Activated T-cell treated with anti-CD3 and anti-CD28 coated beads, Interleukin-2, amount 50 U/mL, for 4 hours (primary cell): ENCODE measurements around the gene SLC5A4. TPM values are rescaled to one million over a fixed set of nuclear protein-coding genes. Genes with fewer than 3 reads are reported as not detected.
"Not testable (repeated sequence)": the region's sequence is repeated elsewhere in the genome, so short reads cannot be mapped to it uniquely, and the experiment has no call there.

ENCODE experiments used
- ATAC-seq, 2 donors: fragments of 200-7000 bp; cut with Tn5 transposase; one replicate each; pipeline ENCODE4 v1.10.0; 2021
- DNase-seq: peaks from one replicate; pipeline ENCODE4 v3.0.0-alpha.2; 2020
- H3K27me3 Mint-ChIP-seq: one replicate; pipeline ENCODE4 v1.8.0; 2021; ENCODE audit warnings: low read depth, mixed read lengths
- H3K36me3 Mint-ChIP-seq: one replicate; pipeline ENCODE4 v1.8.0; 2022; ENCODE audit warnings: mixed read lengths; ENCODE audit not compliant: insufficient read depth
- H3K4me1 Mint-ChIP-seq: one replicate; pipeline ENCODE4 v1.8.0; 2021; ENCODE audit warnings: low read depth, mixed read lengths
- H3K4me3 Mint-ChIP-seq: one replicate; pipeline ENCODE4 v1.8.0; 2021; ENCODE audit warnings: mild to moderate bottlenecking, moderate library complexity, mixed read lengths
- H3K9me3 Mint-ChIP-seq: one replicate; pipeline ENCODE4 v1.8.0; 2021; ENCODE audit warnings: mixed read lengths
- total RNA-seq, 3 donors: library from RNA; stranded (reverse); gene quantifications; one replicate each; pipeline ENCODE4 v1.2.1, GENCODE V29; 2021

The SLC5A4 gene
- total RNA-seq, 3 donors from 2014 or later = not detected

- DNase-seq (no peak), ATAC-seq (no peak)
- H3K4me3 Mint-ChIP-seq = no peak overlapping the region
- peaks cover 39% of the 10 kb centered on the region for H3K4me1 Mint-ChIP-seq
- H3K27me3 Mint-ChIP-seq = peaks cover 8% of the 10 kb centered on the region
- H3K9me3 Mint-ChIP-seq = no peaks in the 10 kb centered on the region
- no peaks in the 10 kb centered on the region for H3K36me3 Mint-ChIP-seq
These were observed 55.2 kb downstream of the SLC5A4 start for GRCh38 chr22:32199961-32200360.

- H3K4me1 Mint-ChIP-seq = peaks cover 35% of the 10 kb centered on the region
- no peak for DNase-seq
- H3K4me3 Mint-ChIP-seq = no peak overlapping the region
- no peaks in the 10 kb centered on the region for H3K9me3 Mint-ChIP-seq
- ATAC-seq = no peak
- no peaks in the 10 kb centered on the region for H3K36me3 Mint-ChIP-seq
- peaks cover 2% of the 10 kb centered on the region for H3K27me3 Mint-ChIP-seq
These were observed 55.8 kb downstream of the SLC5A4 start for GRCh38 chr22:32199341-32199740.

GRCh38 chr22:32197553-32198226, 57.5 kb downstream of the SLC5A4 start:
- not testable (repeated sequence) for DNase-seq, H3K27me3 Mint-ChIP-seq, ATAC-seq, H3K4me3 Mint-ChIP-seq, H3K36me3 Mint-ChIP-seq, H3K9me3 Mint-ChIP-seq
- H3K4me1 Mint-ChIP-seq = peaks cover 25% of the 10 kb centered on the region

- ATAC-seq = not testable (repeated sequence)
These were observed 59.2 kb downstream of the SLC5A4 start for GRCh38 chr22:32195900-32196299.

GRCh38 chr22:32193346-32193745, 61.8 kb downstream of the SLC5A4 start:
- not testable (repeated sequence) for H3K36me3 Mint-ChIP-seq, H3K4me1 Mint-ChIP-seq, H3K4me3 Mint-ChIP-seq, H3K27me3 Mint-ChIP-seq, DNase-seq, H3K9me3 Mint-ChIP-seq, ATAC-seq

More at GRCh38 chr22:32195900-32196299, 59.2 kb downstream of the SLC5A4 start:
- H3K36me3 Mint-ChIP-seq, DNase-seq, H3K9me3 Mint-ChIP-seq, H3K4me3 Mint-ChIP-seq, H3K27me3 Mint-ChIP-seq: not testable (repeated sequence)
- peaks cover 12% of the 10 kb centered on the region for H3K4me1 Mint-ChIP-seq

GRCh38 chr22:32191021-32191420, 64.1 kb downstream of the SLC5A4 start:
- ATAC-seq, H3K4me1 Mint-ChIP-seq, H3K4me3 Mint-ChIP-seq, H3K36me3 Mint-ChIP-seq, DNase-seq, H3K9me3 Mint-ChIP-seq: not testable (repeated sequence)
- peaks cover 12% of the 10 kb centered on the region for H3K27me3 Mint-ChIP-seq

- ATAC-seq = no peak
- Mint-ChIP-seq H3K36me3 (no peaks in the 10 kb centered on the region), H3K9me3 (no peaks in the 10 kb centered on the region), H3K4me3 (no peak overlapping the region), H3K27me3 (peaks cover 10% of the 10 kb centered on the region), H3K4me1 (no peaks in the 10 kb centered on the region)
- no peak for DNase-seq
These were observed 69.3 kb downstream of the SLC5A4 start for GRCh38 chr22:32185821-32186220.

GRCh38 chr22:32183625-32184024, 71.5 kb downstream of the SLC5A4 start:
- no peaks in the 10 kb centered on the region for H3K9me3 Mint-ChIP-seq
- DNase-seq (no peak), ATAC-seq (no peak)
- peaks cover 13% of the 10 kb centered on the region for H3K27me3 Mint-ChIP-seq
- no peaks in the 10 kb centered on the region for H3K4me1 Mint-ChIP-seq
- H3K36me3 Mint-ChIP-seq = no peaks in the 10 kb centered on the region
- H3K4me3 Mint-ChIP-seq = no peak overlapping the region

- no peak for DNase-seq
- Mint-ChIP-seq H3K4me1 (no peaks in the 10 kb centered on the region), H3K4me3 (no peak overlapping the region), H3K9me3 (no peaks in the 10 kb centered on the region), H3K36me3 (no peaks in the 10 kb centered on the region), H3K27me3 (peaks cover 30% of the 10 kb centered on the region)
- no peak for ATAC-seq
These were observed 74.1 kb downstream of the SLC5A4 start for GRCh38 chr22:32181043-32181442.

- no peak overlapping the region for H3K4me3 Mint-ChIP-seq
- H3K9me3 Mint-ChIP-seq = no peaks in the 10 kb centered on the region
- DNase-seq (no peak), ATAC-seq (no peak)
- H3K36me3 Mint-ChIP-seq = no peaks in the 10 kb centered on the region
- H3K27me3 Mint-ChIP-seq = peaks cover 41% of the 10 kb centered on the region
- no peaks in the 10 kb centered on the region for H3K4me1 Mint-ChIP-seq
These were observed 77.9 kb downstream of the SLC5A4 start for GRCh38 chr22:32177221-32177765.

- H3K4me1 Mint-ChIP-seq = no peaks in the 10 kb centered on the region
- no peaks in the 10 kb centered on the region for H3K36me3 Mint-ChIP-seq
- H3K9me3 Mint-ChIP-seq = no peaks in the 10 kb centered on the region
- ATAC-seq (peak; percentile 50 to 61), DNase-seq (no peak)
- no peak overlapping the region for H3K4me3 Mint-ChIP-seq
- peaks cover 41% of the 10 kb centered on the region for H3K27me3 Mint-ChIP-seq
These were observed 79.2 kb downstream of the SLC5A4 start for GRCh38 chr22:32175683-32176644.

- no peaks in the 10 kb centered on the region for H3K36me3 Mint-ChIP-seq
These were observed 80.0 kb downstream of the SLC5A4 start for GRCh38 chr22:32175115-32175514.

More at GRCh38 chr22:32175115-32175514, 80.0 kb downstream of the SLC5A4 start:
- Mint-ChIP-seq H3K9me3 (no peaks in the 10 kb centered on the region), H3K4me1 (no peaks in the 10 kb centered on the region), H3K27me3 (peaks cover 41% of the 10 kb centered on the region), H3K4me3 (no peak overlapping the region)
- DNase-seq = no peak
- no peak for ATAC-seq
